ENCODE results near the gene KDM4C.

KDM4C gene

GRCh38 chr9:7135735-7136134 lies 378.0 kb downstream of the KDM4C start:
- DNase-seq: no peak

GRCh38 chr9:7137040-7137439 lies 379.3 kb downstream of the KDM4C start:
- no peak for DNase-seq

GRCh38 chr9:7137571-7137970 lies 379.8 kb downstream of the KDM4C start:
- DNase-seq: no peak

- DNase-seq: no peak
These were observed 382.1 kb downstream of the KDM4C start for GRCh38 chr9:7139886-7140285.

GRCh38 chr9:7140401-7140800 lies 382.6 kb downstream of the KDM4C start:
- DNase-seq: no peak

GRCh38 chr9:7143645-7144200 lies 385.9 kb downstream of the KDM4C start:
- no peak for DNase-seq

GRCh38 chr9:7144265-7145046 lies 386.7 kb downstream of the KDM4C start:
- DNase-seq: no peak

GRCh38 chr9:7145361-7146069 lies 387.7 kb downstream of the KDM4C start:
- DNase-seq: peak in 4 of 56 donors; percentile 11 to 35 (median 23)

- DNase-seq: no peak
These were observed 388.8 kb downstream of the KDM4C start for GRCh38 chr9:7146582-7146981.

- DNase-seq: peak in 4 of 56 donors; percentile 9 to 33 (median 28)
These were observed 389.6 kb downstream of the KDM4C start for GRCh38 chr9:7147121-7148090.

- no peak for DNase-seq
These were observed 390.5 kb downstream of the KDM4C start for GRCh38 chr9:7148243-7148765.

GRCh38 chr9:7149258-7149657 lies 391.5 kb downstream of the KDM4C start:
- DNase-seq: peak in 2 of 56 donors; percentile 11 to 21

GRCh38 chr9:7150153-7150890 lies 392.5 kb downstream of the KDM4C start:
- DNase-seq: no peak

GRCh38 chr9:7153134-7153533 lies 395.4 kb downstream of the KDM4C start:
- DNase-seq: no peak

- no peak for DNase-seq
These were observed 395.8 kb downstream of the KDM4C start for GRCh38 chr9:7153566-7153965.

GRCh38 chr9:7154003-7154619 lies 396.3 kb downstream of the KDM4C start:
- DNase-seq: no peak

- no peak for DNase-seq
These were observed 396.9 kb downstream of the KDM4C start for GRCh38 chr9:7154650-7155049.

- no peak for DNase-seq
These were observed 403.7 kb downstream of the KDM4C start for GRCh38 chr9:7161469-7161868.

GRCh38 chr9:7163932-7164331 lies 406.2 kb downstream of the KDM4C start:
- no peak for DNase-seq
